WERI-Rb-1 (cell line): ENCODE measurements around the gene RAB4B.

Experiments used
- DNase-seq: peaks from one replicate; pipeline ENCODE4 v3.0.0-alpha.2; 2020
- H3K27ac ChIP-seq: fragments of 250-450 bp; sonication (Bioruptor Pico); 2 replicates; pipeline ENCODE4 v1.5.1; 2020; ENCODE audit warnings: mild to moderate bottlenecking, moderate library complexity
- H3K27me3 ChIP-seq: fragments of 250-450 bp; sonication (Bioruptor Pico); 2 replicates; pipeline ENCODE4 v1.5.1; 2021; ENCODE audit warnings: mild to moderate bottlenecking, low read depth, moderate library complexity; ENCODE audit not compliant: insufficient read depth, severe bottlenecking
- H3K36me3 ChIP-seq: fragments of 250-450 bp; sonication (Bioruptor Pico); 2 replicates; pipeline ENCODE4 v1.5.1; 2020; ENCODE audit warnings: mild to moderate bottlenecking, moderate library complexity
- H3K4me3 ChIP-seq: 2 replicates; pipeline ENCODE4 v1.5.1; 2011; ENCODE audit warnings: low read depth, mild to moderate bottlenecking, control low read depth, low read length
- H3K9me3 ChIP-seq: fragments of 250-450 bp; sonication (Bioruptor Pico); 2 replicates; pipeline ENCODE4 v1.5.1; 2021; ENCODE audit warnings: mild to moderate bottlenecking, moderate library complexity; ENCODE audit not compliant: severe bottlenecking
- CTCF ChIP-seq: IDR thresholded peaks from 2 replicates; pipeline ENCODE4 v1.5.1; 2011; ENCODE audit warnings: low read depth, mild to moderate bottlenecking, control low read depth, inconsistent platforms, low read length

The RAB4B gene

GRCh38 chr19:40806423-40807146 lies 28.5 kb downstream of the RAB4B start:
- Histone ChIP-seq H3K27ac (no peak overlapping the region), H3K27me3 (no peaks in the 10 kb centered on the region), H3K4me3 (no peak overlapping the region), H3K9me3 (no peaks in the 10 kb centered on the region), H3K36me3 (peaks cover 80% of the 10 kb centered on the region)
- peak; percentile 91 for TF ChIP-seq CTCF
- DNase-seq: peak; percentile 81

GRCh38 chr19:40807147-40808020 lies 29.3 kb downstream of the RAB4B start:
- Histone ChIP-seq H3K36me3 (peaks cover 72% of the 10 kb centered on the region), H3K27me3 (no peaks in the 10 kb centered on the region), H3K9me3 (no peaks in the 10 kb centered on the region), H3K4me3 (no peak overlapping the region), H3K27ac (no peak overlapping the region)
- peak; percentile 73 for DNase-seq
- TF ChIP-seq CTCF: peak; percentile 50

DNA sequence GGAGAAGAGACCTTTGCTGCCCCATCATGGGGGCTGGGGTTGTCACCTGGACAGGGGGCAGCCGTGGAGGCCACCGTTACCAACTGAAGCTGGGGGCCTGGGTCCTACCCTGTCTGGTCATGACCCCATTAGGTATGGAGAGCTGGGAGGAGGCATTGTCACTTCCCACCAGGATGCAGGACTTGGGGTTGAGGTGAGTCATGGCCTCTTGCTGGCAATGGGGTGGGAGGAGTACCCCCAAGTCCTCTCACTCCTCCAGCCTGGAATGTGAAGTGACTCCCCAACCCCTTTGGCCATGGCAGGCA lies 29.9 kb downstream of the RAB4B start:
- no peaks in the 10 kb centered on the region for H3K27me3 ChIP-seq
- no peak overlapping the region for H3K27ac ChIP-seq
- H3K4me3 ChIP-seq: no peak overlapping the region
- no peaks in the 10 kb centered on the region for H3K9me3 ChIP-seq
- no peak for TF ChIP-seq CTCF
- peaks cover 66% of the 10 kb centered on the region for H3K36me3 ChIP-seq
- DNase-seq: no peak

GRCh38 chr19:40808497-40808896 lies 30.4 kb downstream of the RAB4B start:
- no peak overlapping the region for H3K4me3 ChIP-seq
- H3K27ac ChIP-seq: no peak overlapping the region
- TF ChIP-seq CTCF: no peak
- no peak for DNase-seq
- H3K27me3 ChIP-seq: no peaks in the 10 kb centered on the region
- H3K36me3 ChIP-seq: peaks cover 63% of the 10 kb centered on the region
- no peaks in the 10 kb centered on the region for H3K9me3 ChIP-seq

DNA sequence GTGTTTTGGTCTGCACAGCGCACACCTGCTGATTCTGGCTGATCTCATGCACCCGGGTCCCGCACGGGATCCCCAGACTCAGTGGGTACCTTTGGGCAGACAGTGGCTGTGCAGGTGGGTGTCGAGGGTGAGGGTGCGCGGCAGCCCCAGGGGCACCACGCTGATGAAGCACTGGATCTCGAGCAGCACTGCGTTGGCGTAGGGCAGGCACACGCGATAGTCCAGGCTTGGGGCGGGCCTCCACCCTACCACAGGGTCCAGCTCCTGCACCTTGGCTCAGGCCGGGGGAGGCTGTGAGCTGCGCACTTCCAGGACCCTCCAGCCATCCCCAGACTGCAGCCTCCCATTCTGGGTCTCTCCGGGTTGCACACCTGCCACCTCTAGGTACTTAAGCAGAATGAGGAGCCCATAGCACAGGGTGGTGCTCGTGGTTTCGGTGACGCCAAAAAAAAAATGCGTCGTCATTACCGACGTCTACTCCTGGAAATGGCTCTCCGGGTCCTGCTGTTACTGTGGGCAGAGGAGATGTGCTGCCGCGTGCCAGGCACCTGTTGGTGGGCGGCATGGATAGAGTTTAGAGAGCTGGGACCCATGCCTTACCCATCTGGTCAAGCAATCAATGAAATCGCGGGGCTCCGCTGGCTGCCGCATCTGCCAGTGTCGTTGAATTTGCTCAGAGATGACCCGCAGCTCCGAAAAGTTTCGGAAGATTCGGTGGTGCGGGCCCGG lies 31.5 kb downstream of the RAB4B start:
- DNase-seq: no peak
- TF ChIP-seq CTCF: no peak
- H3K9me3 ChIP-seq: no peaks in the 10 kb centered on the region
- H3K36me3 ChIP-seq: peaks cover 53% of the 10 kb centered on the region
- H3K4me3 ChIP-seq: no peak overlapping the region
- H3K27me3 ChIP-seq: no peaks in the 10 kb centered on the region
- no peak overlapping the region for H3K27ac ChIP-seq
